HG02973 (cell line): ENCODE measurements around the gene SLC12A9.
"Not testable (repeated sequence)": the region's sequence is repeated elsewhere in the genome, so short reads cannot be mapped to it uniquely, and the experiment has no call there.

ENCODE experiments used
- ATAC-seq: cut with Tn5 transposase; IDR thresholded peaks from one replicate; pipeline ENCODE4 v1.9.1; 2021; ENCODE audit warnings: moderate library complexity; ENCODE audit not compliant: unreplicated experiment

Gene SLC12A9

DNA sequence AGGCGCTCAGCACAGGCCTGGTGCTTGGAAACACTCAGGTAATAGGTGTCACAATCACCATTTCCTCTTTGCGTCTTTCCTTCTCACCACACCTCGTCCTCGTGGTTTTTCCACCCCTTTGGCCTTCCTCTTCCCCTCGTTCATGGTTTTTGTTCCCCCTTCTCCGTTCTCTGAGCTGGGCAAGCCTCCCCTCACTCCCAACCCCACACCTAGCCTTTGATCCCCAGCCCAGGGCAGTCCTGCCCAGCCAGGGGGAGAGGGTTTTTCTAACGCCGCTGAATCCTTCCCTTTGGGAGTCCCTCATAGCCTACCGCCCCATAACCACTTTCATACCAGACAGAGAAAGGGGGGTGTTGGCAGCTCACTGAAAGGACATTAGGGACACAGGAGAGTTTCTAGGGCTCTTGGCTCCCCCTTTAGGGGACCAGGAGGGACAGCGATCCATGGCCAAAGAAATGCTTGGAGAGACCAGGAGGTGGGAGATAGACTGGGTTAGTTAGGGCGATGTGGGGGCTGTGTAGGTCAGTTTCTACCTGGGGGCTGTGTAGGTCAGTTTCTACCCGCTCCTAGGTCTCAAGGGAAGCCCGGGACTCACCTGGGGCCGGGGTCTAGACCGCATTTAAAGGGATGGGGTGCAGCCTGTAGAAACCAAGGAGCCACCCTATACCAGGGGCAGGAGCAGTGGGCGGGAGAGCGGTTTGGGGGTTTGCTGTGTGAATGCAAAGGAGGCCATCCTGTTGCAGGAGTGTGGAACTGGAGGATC lies 26.6 kb upstream of the SLC12A9 start:
- no peak for ATAC-seq

DNA sequence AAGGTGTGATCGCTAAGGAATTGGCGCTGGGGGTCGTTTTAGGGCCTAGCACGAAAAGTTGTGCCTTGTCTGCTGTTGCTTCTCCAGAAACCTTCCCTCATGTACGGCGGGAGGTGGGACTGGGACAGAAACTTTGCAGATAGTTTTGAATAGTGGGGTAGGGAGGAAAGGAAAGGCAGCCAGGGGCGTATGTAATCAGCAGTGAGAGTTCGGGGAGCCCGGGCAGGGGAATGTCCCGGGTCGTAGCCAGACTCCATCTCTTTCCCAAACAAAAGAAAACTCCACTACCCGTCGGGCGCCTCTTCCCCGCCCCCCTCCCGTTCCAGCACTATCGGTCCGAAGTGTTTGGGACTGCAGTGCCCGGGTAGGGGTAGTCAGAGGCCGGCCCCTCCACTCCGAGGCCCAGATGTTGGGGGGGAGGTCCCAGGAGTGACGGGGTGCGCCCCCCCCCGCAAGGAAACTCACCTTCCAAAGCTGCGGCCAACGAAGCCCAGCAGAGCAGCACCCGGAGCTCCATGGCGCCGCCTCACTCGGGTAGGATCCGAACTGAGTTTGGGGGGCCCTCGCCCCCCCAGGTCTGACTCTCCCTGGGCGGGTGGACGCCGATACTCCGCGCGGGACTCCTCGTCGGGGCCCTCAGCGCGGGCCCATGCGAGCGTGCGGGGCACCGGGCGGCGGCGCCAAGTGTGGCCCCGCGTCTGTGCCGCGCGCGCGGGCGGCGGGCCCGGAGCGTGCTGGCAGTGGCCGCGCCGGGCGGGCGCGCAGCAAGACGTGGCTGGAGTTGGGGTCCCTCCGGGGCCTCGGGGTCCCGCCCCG lies 25.8 kb upstream of the SLC12A9 start:
- no peak for ATAC-seq

DNA sequence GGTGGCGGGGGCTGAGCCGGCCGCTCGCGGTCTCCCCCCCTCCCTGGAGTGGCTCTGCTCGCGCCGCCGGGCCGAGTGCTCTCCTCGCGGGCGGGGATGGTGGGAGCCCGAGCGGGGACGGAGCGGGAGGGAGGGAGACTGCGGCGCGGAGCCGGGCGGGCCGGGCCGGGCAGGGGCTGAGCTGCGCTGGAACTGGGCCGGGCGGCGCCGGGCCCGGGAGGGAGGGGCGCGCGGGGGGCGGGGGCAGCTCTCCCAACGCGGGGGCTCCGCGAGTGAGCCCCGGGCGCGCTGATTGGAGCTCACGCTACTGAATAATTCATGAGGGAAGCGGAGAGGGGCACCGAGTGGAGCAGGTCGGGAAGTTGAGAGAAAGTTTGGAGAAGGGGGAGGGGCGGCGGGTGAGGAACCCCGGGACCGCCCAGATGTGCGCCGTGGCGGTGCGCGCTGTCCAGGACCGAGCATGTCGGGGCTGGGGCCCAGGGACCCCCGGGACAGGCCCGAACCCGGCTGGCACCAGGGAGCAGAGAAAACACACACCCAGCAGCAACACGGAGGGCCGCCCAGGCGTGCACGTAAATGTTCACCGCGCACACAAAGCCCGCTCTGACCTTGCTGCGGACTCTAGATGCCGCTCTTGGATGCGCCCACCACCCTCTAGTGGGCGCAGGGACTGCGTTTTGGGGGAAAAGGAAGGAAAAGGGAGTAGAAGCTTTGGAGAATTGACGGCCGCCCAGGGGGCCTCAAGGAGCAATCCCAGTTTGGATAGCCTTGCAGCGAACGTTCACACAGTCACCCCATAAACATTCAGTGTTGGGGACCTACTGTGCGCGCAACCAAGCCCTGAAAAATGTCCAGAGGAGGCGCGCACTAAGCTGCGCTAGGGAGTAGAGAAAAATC lies 24.9 kb upstream of the SLC12A9 start, which contains the start of gene EPHB4:
TSS of gene EPHB4 (minus strand) at position 194 of the 897 bp plus-strand sequence. CDS start 493 bp downstream, outside the sequence.
- ATAC-seq, result no peak

DNA sequence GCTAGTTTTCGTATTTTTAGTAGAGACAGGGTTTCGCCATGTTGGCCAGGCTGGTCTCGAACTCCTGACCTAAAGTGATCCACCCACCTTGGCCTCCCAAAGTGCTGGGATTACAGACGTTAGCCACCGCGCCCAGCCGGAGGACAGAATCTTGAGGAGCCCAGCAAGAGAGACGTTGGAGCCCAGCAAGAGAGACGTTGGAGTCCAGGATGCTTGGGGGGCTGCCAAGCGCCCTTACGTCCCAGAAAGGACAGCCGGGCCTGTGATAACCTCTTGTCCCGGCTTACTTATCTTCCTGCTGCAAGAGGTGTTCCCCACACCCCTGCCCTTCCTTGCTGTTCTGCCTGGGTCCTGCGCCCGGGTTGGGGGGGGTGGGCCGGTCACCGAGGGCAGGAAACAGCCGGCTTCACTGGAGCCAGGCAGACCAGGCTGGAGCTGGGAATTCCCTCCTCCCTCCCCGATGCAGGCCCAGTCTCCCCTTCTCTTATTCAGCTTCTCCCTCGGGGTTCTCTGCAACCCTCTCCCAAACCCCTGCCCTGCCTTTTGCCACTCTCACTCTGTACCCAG lies 23.3 kb upstream of the SLC12A9 start:
- ATAC-seq, result no peak

GRCh38 chr7:100830396-100830795 lies 22.1 kb upstream of the SLC12A9 start:
- ATAC-seq, result no peak

DNA sequence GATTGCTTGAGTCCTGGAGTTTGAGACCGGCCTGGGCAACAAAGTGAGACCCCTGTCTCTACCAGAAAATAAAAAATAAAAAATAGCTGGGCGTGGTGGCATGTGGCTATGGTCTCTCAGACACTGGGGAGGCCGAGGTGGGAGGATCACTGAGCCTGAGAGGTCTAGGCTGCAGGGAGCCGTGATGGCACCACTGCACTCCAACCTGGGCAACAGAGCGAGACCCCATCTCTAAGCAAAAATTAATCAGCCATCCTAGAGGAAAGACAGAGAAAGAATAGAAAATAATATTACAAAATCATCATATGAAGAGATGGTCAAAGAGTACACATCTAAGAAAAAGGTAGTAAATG lies 20.3 kb upstream of the SLC12A9 start:
- ATAC-seq, result no peak

DNA sequence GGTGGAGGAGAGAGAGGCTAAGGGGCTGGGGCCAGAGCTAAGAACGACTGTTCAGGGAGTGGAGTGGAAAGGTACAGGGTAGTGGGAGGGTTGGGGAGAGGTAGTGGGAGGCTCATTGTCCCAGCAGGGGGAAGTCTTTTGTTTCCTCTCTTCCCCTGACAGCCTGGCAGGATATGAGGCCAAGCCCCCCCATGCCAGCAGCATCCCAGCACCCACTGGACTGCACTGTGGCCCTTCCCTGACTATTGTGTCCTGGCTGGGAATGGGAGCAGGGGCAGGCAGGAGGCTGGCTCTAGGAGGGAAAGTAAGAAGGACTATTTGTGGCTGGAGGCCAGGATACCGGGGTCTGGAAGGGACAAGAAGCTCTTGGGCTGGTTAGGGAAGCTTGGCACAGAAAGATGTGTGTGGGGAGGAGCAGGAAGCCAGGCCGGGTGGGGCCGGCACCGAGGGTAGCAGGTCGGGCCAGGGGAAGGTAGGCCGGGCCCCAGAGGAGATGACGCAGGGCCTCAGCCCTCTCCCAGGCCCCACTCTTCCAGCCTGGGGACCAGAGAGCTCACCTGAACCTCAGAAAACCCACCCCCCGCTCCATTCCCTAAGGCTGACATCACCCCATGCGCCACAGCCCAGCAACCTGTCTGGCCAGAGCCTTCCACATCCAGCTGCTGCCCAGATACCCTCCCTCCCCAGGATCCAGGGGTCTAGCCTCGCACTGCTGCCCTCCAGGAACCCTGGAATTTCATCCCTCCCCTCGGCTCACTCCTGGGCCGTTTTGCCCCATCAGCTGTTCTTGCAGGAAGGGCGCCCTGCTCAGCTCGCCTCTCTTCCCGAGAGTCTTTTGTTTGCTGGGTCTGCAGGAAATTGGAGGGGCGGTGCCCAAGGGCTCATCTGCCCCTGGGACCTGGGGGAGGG lies 16.4 kb upstream of the SLC12A9 start:
- ATAC-seq, result no peak

GRCh38 chr7:100836812-100837098 lies 15.8 kb upstream of the SLC12A9 start:
- ATAC-seq, result no peak

DNA sequence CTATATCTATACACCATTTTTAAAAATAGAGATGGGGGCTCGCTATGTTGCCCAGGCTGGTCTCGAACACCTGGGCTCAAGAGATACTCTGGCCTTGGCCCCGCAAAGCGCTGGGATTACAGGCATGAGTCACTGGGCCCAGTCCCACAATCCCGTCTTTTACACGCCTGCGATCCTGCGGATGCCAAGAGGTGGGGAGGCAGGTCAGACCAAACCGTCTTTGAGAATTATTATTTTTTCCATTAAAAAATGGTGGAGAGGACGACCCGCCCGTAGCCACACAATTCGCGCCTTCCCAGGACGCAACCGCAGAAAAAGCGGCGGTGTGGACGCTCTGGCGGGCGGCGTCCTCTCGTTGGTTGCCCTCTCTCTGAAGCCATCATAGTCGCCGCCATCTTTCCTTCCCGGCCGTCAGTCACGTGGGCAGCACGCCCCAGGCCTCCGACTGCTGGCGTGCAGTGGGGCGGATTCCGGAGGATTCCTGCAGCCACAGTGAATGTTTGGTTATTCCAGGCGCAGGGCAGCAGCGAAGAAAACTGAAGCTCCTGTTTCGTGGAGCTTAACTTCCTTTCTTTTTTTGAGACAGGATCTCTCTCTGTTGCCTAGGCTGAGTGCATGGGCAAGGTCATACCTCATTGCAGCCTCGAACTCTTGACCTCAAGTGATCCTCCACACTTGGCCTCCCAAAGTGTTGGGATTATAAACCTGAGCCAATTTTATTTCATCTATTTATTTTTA lies 15.2 kb upstream of the SLC12A9 start:
- no peak for ATAC-seq

DNA sequence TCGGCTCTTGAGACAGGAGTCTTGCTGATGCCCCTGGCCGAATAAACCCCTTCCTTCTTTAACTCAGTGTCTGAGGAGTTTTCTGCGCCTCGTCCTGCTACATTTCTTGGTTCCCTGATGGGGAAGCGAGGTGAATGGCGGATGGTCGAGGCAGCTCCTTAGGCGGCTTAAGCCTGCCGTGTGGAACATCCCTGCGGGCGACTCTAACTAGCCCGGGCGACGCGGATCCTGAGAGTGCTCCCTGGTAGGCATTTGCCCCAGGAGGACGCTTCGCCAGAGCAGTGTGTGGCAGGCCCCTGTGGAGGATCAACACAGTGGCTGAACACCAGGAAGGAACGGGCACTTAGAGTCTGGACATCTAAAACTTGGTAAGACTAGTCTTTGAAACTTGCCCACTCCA lies 13.2 kb upstream of the SLC12A9 start:
- ATAC-seq, result no peak

DNA sequence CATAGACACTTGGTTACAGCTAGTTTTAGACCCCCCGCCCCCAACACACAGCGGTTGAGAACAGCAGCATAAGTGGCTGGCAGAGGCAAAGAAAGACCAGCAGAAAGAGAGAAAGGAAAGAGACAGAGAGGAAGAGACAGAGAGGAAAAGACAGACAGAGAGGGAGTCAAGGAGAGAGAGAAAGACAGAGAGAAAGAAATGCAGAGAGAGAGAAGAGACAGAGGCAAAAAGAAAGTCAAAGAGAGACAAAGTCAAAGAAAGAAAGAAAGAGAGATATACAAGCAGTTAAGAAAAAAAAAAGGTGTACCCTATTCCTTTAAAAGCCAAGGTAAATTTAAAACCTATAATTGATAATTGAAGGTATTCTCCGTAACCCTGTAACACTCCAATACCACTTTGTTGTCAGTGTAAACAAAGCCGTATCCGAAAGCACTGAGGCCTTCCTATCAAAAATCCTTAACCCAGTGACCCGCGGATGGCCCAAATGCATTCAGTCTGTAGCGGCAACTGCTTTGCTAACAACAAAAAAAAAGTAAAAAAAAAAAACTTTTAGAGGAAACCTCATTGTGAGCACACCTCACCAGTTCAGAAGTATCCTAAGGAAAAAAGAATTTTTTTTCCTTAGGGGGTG lies 11.9 kb upstream of the SLC12A9 start:
- ATAC-seq, result no peak

DNA sequence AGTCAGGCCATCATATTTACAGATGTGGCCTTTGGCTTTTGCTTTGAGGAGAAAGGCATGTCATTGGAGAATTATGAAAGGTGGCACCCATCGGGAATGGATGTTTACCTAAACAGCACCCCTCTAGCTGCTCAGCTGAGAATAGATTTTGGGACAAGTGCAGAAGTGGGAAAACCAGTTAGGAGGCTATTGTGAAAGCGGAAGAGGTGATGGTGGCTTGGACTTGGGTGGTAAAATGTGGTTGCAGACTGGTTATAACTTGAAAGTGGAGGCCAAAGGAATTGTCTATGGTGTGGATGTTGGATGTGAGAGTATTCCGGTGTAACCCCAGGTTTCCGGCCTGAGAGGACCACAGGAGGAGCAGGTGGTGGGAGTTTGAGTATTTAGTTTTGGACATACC lies 5.2 kb upstream of the SLC12A9 start:
- ATAC-seq, result no peak

- ATAC-seq, result no peak
These were observed 1.8 kb downstream of the SLC12A9 start for GRCh38 chr7:100854146-100854895.

DNA sequence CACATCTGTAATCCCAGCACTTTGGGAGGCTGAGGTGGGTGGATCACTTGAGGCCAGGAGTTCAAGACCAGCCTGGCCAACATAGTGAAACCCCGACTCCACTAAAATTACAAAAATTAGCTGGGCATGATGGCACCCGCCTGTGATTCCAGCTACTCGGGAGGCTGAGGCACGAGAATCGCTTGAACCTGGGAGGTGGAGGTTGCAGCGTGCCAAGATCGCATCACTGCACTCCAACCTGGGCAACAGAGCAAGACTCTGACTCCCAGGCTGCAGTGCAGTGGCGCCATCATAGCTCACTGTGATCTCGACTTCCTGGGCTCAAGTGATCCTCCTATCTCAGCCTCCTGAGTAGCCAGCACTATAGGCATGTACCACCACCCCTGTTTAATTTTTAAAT lies 2.4 kb downstream of the SLC12A9 start:
- not testable (repeated sequence) for ATAC-seq

DNA sequence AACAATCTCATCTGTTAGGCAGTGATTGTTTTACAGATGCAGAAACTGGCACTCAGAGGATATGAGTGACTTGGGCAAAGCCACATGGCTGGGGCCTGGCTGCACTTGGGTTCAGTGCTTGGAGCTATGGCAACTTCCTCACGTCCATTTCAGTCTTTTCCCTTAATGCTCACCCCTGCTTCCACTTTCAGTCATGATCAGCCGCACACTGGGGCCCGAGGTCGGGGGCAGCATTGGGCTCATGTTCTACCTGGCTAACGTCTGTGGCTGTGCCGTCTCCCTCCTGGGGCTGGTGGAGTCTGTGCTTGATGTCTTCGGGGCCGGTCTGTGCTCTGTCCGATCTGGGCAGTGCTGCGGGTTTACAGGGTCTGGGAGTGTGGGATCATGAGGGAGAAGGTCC lies 3.0 kb downstream of the SLC12A9 start:
- no peak for ATAC-seq

DNA sequence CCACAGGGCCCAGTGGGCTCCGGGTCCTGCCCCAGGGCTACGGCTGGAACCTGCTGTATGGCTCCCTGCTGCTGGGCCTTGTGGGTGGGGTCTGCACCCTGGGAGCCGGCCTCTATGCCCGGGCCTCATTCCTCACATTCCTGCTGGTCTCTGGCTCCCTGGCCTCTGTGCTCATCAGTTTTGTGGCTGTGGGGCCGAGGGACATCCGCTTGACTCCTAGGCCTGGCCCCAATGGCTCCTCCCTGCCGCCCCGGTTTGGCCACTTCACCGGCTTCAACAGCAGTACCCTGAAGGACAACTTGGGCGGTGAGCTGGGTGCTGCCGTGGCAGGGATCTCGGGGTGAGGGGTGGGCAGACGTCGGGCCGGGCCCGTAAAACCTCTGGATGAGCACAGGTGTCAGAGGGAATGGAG lies 4.4 kb downstream of the SLC12A9 start:
- ATAC-seq, result no peak

- no peak for ATAC-seq
These were observed 7.3 kb downstream of the SLC12A9 start for GRCh38 chr7:100859856-100860255.
